Transverse colon (tissue), 4 donors: ENCODE measurements around the gene RSKR.

Source experiments
- EP300 ChIP-seq: sonication (generic); formaldehyde crosslinking; IDR thresholded peaks from one replicate; pipeline ENCODE4 v1.6.1; 2017; ENCODE audit warnings: antibody characterized with exemption, low read depth
- POLR2A ChIP-seq: fragments of 450-650 bp; IDR thresholded peaks from one replicate; pipeline ENCODE4 v1.6.1; 2016; ENCODE audit warnings: antibody characterized with exemption, mild to moderate bottlenecking, moderate library complexity
- POLR2AphosphoS5 ChIP-seq, 3 donors: sonication (generic); formaldehyde crosslinking; IDR thresholded peaks; one replicate each; pipeline ENCODE4 v1.6.1; 2016; ENCODE audit warnings: antibody characterized with exemption in 3 of 3
- TF ChIP-seq, protein P1 (sequence below), 5 experiments: fragments of 200-600 bp in 3 of 5; fragments of 450-650 bp in 2 of 5; sonication (generic) in 3 of 5; IDR thresholded peaks; 1 replicate in 2 of 5; 2 replicates in 3 of 5; pipeline ENCODE4 v1.5.1; 2016 to 2017; ENCODE audit warnings: antibody characterized with exemption in 5 of 5, inconsistent platforms in 3 of 5, mild to moderate bottlenecking in 2 of 5, moderate library complexity in 1 of 5

DNA sequence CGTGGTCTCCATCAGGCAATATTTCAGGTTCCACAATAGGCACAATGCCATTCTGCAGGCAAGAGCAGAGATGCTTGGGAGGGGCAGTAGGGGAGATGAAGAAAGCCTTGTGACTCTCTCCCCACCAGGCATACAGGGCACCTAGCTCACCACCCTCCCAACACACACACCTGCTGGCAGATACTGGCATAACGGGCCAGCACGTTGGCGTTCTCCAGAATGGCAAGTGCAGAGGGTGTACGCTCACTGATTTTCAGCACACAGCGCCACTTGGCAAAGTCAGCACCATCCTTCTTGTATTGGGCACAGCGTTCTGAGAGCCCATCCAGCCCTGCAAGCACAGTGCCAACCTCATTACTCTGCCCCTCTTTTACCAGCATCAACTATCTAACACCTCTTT lies 39.5 kb downstream of the RSKR start:
- TF ChIP-seq POLR2AphosphoS5 (IDR thresholded peaks at IDR 0.05) (no peak), POLR2A (no peak), EP300 (no peak)
- TF ChIP-seq, protein P1, sequence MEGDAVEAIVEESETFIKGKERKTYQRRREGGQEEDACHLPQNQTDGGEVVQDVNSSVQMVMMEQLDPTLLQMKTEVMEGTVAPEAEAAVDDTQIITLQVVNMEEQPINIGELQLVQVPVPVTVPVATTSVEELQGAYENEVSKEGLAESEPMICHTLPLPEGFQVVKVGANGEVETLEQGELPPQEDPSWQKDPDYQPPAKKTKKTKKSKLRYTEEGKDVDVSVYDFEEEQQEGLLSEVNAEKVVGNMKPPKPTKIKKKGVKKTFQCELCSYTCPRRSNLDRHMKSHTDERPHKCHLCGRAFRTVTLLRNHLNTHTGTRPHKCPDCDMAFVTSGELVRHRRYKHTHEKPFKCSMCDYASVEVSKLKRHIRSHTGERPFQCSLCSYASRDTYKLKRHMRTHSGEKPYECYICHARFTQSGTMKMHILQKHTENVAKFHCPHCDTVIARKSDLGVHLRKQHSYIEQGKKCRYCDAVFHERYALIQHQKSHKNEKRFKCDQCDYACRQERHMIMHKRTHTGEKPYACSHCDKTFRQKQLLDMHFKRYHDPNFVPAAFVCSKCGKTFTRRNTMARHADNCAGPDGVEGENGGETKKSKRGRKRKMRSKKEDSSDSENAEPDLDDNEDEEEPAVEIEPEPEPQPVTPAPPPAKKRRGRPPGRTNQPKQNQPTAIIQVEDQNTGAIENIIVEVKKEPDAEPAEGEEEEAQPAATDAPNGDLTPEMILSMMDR (IDR thresholded peaks at IDR 0.05): no peak
